T-helper 2 cell treated with Interferon-gamma antibody and Interleukin-4, amounts not matched to agents 100 ng/mL and 5 ng/mL, for 36 hours (primary cell): ENCODE data around the gene CMIP. TPM values are rescaled to one million over a fixed set of nuclear protein-coding genes. Genes with fewer than 3 reads are reported as not detected.
"Not testable (repeated sequence)": the region's sequence is repeated elsewhere in the genome, so short reads cannot be mapped to it uniquely, and the experiment has no call there.

Source experiments
- intact Hi-C: fragments of 100-400 bp; cut with micrococcal nuclease; formaldehyde crosslinking; loops from one replicate; pipeline ENCODE4 v1.15.1; 2023
- total RNA-seq: library from RNA; stranded (reverse); gene quantifications from 2 replicates; pipeline ENCODE4 v1.2.3, GENCODE V29; 2022

The CMIP gene
- 59.8 and 64.3 TPM in 2 replicates for total RNA-seq

DNA sequence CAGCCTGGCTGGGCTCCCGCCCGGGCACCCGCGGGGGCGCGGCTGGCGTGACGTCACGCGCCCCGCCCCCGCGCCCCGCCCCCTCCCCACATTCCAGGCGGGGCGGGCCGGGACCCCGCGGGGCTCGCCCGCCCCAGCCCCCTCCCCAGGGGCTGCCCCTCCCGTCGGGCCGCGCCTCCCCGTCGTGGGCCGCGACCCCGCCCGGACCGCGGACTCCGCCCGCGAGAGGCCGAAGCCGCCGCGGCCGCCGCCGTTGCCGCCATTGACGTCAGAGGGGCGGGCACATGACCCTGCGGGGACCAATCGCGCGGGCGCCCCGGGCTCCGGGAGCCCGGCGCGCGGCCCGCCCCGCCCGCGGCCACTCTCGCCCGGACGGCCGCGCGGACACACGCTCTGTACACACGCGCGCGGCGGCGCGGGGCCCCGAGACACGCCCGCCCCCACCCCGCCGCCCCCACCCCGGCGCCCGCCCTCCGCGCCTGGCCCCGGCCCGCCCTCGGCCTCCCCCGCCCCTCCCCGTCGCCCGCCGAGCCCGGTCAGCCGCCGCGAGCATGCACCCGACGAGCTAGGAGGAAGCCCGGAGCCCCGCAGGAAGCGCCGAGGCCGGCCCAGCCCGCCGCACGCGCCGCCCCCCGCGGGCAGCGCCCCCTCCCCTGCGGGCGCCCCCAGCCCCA, at the start of gene CMIP:
Gene CMIP (plus strand): TSS at position 361 of the 674 bp plus-strand sequence.
- intact Hi-C loops: loop anchor here (1.0 to 10.0 kb wide), 6 partner anchors 26 to 370 kb away; partner anchors contain the start of genes C16orf46 and GAN

DNA sequence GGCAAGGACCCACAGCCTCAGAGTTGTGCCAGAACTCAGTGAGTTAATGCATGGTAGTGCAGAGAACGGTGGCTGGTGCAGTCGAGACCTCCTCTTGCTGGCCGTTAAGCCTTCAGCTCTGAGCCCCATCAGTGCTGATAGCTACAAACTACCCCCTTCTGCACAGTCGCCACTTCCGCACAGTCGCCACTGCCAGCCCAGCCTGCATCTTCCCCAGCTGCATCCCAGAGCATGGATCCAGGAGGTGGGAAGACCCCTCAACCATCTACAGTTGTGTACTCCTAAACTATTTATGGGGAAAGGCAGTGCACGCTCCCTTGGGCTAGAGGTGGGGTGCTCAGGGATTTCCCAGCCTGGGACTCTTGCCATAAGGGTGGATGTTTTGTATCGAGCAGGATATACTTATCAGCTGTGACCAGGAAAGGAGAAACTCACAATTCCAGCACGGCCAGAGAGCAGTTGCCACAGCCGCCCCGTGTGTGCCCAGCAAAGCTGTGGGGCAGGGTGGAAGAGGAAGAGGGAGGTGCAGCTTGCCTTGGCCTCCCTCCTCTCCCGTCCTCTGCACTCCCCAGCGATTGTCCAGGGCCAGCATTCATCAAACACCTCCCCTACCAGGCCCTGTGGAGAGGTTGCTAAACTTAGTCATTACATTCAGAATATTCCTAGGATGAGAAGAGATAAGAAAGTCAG, 49.5 kb upstream of the CMIP start:
- intact Hi-C loops: no loop called here

DNA sequence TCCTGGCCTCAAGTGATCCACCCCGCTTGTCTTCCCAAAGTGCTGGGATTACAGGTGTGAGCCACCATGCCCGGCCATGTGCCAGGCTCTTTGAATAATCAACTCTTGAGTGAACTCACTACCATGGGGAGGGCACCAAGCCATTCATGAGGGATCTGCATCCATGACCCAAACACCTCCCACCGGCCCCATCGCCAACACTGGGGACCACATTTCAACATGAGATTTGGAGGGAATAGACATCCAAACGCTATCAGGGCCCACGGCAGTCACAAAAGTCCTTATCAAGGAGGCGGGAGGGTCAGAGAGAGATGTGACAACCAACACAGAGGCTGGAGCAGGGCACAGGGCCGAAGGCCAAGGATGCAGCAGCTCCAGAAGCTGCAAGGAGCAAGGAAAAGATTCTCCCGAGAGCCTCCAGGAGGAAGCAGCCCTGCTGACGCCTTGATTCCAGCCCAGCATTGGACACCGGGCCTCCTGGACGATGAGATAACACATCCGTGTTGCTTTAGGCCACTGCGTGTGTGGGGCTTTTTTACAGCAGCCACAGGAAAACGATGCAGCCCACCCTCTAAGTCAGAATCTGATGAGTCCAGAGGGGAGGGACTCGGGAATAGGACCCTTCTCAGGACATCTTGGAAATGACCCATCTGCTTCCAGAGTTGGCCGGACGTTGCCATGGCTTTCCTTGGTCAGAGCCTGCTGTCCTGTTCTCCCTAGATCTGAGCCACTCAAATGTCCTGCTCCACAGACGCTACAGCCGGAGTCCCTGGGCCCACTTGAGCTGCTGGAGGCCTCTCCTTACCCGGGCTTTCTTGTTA, 47.3 kb upstream of the CMIP start:
- intact Hi-C loops: no loop called here

DNA sequence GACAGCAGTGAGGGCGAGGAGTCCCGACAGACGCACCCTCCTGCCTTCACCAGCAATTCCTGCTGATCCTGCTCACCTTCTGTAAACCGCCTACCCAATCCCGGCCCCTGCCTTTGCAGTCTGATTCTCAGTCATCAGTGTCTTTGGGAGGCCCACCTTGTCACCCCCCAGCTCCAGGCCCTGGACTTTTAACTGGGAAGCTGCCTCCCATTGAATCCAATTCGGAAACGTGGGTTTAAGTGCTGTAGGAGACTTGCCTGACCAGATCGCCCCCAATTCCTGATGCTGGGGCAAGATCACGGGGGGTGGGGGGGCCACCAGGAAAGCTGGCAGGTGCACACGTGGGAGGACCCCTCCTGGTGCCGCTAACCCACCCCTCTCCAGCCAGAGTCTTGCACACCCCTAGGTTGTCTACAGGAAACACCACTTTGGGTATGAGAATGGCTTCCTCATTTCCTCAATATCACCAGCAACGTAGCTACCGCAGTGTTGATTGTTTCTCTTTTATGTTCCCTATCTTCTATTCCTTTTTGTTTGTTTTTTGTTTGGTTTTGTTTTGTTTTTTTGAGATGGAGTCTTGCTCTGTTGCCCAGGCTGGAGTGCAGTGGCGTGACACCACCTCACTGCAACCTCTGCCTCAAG, 46.6 kb upstream of the CMIP start:
- intact Hi-C loops: no loop called here

DNA sequence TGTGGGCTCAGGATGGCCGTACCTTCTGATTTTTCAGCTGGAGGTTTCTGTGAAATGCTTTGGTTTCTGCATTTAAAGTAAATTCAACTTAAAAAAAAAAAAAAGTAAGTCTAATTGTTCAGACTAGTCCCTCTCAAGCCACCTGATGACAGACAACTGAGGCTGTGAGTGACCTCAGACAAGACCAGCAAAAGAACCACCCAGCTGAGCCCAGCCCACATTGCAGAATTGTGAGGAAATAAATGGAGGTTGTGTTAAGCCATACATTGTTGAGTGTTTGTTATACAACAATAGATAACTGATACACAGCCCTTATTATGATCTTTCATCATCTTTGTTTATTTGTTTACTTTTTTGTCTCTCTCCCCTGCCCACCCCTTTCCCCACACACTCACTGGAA, 44.7 kb upstream of the CMIP start:
- intact Hi-C loops: loop anchor here (5.0 kb wide), 1 partner anchor 217 kb away; no protein-coding TSS in a partner anchor

DNA sequence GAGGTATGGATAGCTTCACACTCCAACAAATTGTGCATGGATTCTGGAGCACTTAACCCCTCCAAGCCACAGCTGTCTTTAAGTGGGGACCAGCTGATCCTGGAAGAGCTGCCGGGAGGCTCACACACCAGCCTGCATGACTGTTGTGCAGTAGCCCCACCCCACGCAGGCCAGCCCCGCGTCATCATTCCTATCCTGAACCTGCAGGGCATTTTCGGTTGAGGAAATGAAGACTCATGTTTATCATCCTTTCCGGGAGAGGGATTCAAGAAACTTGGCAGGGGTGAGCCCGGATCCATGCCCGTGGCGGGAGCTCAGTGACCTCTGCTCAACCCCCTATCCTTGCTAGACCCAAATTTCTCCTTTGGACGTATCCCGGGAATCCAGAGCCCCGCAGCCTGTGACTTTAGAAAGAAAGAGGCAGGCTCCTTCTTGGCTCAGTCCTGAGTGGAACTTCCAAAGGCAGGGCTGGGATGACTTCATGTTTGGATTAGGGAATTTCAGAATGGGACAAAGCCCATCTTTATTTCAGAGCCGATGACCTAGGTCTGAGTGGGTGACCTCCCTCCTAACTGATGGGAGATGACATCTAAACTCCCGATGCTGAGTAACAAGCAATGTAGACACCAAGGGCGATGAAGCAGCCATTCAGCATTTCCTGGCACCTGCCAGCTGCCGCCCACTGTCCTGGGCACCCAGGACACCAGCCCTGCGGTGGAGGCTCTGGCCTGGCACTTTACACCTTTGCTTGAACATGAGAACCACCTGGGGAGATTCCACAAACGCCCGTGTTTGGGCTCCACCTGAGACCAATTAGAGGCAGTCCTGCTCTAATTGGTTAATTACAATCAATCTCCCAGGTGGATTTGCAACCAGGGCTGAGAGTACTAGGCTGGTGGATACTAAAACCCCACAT, 43.3 kb upstream of the CMIP start:
- intact Hi-C loops: loop anchor here (5.0 kb wide), 1 partner anchor 216 kb away; no protein-coding TSS in a partner anchor

DNA sequence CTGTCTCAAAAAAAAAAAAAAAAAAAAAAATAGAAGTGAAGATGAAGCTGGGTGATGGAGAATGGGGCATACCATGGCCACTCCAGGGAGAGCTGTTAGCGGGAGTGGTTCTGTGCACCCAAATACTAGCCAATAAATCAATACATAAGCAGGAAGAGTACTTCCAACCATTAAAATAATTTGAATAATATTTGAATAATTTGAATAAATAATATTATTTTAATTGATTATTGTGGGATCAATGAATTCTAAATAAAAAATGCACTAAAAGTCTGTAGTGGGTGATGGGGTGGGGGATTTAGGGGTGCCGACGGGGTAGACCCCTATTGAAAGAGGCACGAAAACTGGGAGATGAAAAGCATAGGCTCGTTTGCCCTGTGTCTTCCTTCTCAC, 41.4 kb upstream of the CMIP start:
- intact Hi-C loops: loop anchor here (1.0 to 5.0 kb wide), 3 partner anchors 214 to 320 kb away; no protein-coding TSS in a partner anchor

DNA sequence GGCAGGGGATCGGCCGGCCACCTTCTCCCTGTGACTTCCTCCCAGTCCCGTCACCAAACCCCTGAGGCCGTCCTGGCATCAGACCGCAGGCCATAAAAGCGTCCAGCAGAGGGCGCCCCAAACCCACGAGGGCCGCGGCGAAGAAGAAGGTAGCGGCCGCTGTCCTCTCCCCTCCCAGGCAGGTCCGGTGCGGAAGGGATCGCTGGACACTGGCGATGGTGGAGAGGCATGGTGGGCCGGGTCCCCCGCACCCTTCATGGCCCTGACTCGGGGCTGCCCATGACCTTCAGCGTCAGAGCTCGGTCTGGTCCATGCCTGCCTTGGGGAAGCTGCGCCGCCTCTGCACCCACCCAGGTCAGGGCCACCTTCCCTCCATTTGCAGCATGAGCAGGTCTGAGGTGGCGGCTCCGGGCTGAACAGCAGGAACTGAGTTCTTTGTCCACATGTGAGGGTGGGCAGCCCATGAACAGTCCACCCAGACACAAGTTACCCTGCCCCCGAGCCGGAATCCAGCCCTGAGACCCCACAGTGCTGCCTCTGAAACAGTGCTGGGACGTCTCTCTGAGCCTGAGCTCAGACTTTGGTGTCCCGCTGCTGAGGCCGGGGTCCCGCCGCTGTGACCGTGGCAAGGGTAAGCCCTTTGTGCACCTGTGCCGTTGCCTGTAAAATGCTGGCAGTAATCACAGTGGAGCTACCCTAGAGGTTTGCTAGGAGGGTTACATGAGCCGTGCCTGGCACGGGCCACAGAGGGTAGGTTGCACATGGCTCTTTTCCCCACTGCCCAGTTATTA, 40.8 kb upstream of the CMIP start:
- intact Hi-C loops: loop anchor here (1.0 to 5.0 kb wide), 3 partner anchors 214 to 320 kb away; no protein-coding TSS in a partner anchor

DNA sequence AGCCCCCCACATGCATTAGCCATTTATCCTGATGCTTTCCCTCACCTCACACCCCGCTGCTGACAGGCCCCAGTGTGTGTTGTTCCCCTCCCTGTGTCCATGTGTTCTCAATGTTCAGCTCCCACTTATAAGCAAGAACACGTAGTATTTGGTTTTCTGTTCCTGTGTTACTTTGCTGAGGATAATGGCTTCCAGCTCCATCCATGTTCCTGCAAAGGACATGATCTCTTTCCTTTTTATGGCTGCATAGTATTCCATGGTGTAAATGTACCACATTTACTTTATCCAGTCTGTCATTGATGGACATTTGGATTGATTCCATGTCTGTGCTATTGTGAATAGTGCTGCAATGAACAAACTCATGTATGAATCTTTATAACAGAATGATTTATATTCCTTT, 39.6 kb upstream of the CMIP start:
- intact Hi-C loops: not testable (repeated sequence)

DNA sequence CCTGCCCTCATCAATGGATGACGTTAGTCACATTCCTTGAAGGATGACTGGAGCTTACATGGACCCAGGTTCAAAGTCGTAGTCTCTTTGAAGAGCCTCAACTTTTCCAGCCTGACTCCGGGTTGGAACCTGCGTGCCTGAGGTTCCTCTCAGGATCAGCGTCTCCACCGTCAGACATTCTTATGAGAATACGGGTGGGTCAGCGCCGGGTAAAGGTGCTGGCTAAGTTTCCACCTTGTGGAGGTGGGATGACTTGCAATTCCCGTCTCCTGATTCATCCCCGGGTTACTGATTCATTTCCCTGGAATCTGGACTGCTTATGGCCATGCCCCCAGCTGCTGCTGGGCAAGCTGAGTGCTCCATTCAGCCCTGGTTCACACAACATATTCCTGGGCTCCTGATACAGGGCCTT, 38.9 kb upstream of the CMIP start:
- intact Hi-C loops: no loop called here

DNA sequence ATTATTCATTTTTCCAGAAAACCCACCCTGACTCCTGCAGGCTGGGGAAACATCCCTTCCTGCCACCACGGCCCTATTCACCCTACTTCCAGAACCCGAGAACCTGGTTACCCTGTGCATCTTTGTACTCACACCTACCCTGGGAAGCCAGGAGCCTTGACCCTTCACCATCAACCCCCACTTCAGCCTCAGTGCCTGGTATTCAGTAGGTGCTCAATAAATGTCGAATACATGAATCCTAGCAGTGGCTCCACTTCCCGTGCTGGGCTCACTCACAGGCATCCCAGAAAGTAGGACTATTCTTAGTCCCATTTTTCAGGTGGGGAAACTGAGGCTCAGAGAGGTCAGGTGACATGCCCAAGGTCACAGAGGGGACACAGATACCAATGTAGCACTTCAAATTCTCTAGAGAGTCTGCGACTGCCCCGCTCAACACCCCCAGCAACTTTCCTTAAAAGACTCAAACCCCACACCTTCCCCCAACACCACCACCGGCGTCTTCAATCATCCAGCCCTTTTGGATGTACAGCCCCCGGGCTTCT, 36.1 kb upstream of the CMIP start:
- intact Hi-C loops: no loop called here

DNA sequence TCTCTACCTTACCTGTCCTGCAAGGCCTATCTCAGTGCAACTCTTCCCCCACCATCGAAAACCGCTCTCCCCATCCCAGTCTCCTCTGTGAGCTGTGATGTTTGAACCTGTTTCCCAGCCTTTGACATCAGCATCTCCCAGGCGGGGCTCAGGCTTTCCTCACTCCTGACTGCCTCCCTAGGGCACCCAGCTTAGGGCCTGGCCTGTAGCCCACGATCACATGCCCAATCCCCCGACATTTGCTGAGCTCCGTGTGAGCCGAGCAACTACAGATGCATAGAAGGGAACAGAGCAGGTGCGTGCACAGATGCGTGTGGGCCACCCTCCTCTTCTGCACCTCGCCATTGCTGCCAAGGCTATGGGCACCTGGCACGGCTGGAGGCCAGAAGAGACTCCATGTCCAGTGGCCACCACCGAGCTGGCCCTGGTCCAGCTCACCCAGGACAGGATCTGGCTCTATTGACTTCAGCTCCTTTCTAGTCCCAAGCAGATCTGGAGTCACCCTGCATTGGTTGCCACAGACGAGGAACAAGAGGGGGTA, 35.5 kb upstream of the CMIP start:
- intact Hi-C loops: no loop called here

DNA sequence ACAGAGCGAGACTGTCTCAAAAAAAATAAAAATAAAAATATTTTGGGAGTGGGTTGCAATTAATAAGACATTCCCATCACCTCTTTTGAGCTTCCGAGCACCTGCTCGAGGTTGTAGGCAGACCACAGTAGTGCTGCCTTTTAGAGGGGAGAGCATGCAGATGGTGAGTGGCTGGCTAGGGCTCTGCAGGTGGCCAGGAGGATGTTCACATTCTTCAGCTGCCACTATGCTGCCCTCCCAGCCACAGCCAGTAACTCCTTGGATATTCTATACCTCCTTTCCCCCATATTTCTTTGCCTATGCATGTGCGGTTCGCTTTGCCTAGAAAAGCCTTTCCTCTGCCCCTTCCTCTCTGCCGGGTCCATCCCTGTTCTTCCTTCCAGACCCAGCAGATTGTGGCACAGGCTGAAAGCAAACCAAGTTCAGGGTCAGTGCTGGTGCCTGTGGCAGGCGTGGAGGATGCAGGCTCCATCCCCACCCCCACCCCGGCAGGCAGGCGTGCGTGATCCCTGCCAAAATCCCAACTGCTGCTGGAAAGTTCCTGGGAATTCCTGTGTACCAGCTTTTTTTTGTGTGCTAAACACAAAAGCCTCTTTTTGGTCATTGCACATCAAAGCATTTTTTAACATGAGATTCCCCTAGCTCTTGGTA, 33.8 kb upstream of the CMIP start:
- intact Hi-C loops: no loop called here

DNA sequence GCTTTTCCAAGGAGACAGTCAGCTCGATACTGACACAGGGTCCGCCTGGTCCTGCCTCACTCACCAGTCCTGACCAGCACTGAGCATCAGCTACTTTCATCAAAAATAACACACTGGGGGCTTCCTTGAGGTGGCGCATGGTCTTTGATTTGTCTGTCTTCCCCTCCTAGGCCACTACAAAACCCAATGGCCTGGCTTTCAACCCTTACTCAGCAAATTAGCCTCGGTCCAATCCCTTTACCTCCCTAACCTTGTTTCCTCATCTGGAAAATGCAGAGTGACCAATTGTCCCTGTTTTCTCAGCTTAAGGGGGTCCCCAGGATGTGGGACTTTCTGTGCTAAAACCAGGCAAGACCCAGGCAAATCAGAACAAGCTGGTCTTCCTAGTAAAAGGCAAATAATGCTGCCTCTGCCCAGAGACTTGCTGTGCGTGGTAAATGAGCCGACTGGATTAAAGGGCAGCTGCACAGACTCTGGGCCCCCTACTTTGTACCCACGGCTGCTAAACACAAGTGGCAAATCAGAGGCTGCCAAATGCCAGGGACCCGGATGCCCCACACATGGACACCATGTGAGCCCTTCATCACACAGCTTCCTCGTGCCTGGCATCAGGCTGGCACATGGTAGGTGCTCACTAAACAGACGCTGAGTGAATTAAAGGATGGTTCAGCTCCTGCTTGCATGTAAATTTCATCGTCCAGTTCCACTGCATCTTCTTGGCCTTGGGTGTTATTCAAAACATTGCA, 31.2 kb upstream of the CMIP start:
- intact Hi-C loops: no loop called here

DNA sequence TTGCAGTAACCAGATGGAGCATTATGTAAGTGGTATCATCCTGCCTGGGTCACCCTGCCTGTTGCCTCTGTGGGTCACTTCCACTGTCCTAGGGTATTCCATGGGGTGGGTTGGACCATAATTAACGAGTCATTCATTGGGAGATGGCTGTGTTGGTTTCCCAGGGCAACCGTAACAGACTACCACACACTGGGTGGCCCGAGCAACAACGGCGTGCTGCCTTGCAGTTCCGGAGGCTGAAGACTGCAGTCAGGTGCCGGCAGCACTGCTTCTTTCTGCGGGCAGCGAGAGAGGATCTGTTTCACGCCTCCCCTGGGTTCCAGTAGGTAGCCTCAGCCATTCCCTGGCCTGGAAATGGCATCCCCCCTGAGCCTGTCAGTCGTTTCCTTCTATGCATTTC, 28.9 kb upstream of the CMIP start:
- intact Hi-C loops: no loop called here

DNA sequence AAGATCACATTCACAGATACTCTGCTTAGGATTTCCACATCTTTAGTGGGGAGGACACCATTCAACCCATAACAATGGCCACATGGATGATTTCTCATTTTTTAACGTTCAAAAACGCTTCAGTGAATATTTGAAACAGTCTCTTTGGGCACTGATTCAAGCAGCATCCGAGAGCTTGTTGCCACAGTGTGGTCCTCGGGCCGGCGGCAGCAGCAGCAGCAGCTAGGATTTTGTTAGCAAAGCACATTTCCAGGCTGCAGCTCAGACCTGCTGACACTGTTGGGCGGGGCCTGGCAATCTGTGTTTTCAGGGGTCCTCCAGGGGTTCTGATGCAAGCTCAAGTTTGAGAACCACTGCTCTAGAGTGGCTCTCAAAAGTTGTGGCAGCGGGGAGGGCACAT, 27.9 kb upstream of the CMIP start:
- intact Hi-C loops: no loop called here

DNA sequence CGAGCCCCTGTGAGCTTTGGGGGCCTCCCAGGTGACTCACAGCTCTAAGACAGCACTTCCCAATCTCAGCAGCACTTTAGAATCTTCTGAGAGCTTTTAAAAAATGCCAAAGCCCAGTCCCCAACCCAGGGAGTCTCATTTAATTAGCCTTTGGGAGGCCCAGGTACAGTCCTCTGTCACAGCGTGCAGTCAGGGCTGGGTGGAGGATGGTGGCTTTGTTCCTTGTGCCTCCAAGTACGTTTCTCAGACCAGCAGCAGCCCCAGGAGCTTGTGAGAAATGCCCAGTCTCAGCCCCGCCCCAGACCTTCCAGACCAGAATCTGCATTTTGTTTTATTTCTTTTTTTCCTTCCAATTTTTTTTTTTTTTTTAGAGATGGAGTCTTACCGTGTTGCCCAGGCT, 27.4 kb upstream of the CMIP start:
- intact Hi-C loops: no loop called here

DNA sequence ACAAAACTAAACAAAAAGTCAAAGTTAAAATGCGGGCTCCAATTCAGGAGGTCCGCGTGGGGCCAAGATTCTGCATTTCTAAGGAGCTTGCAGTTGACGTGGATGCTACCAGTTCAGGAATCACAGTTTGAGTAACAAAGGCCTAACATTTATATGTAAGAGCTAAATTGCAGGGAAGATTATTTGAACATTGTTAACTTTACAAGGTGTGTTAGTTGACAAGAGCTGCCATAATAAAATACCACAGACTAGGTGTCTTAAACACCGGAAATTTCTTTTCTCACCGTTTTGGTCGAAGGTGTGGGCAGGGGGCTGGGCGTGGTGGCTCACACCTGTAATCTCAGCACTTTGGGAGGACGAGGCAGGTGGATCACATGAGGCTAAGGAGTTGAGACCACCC, 24.8 kb upstream of the CMIP start:
- intact Hi-C loops: no loop called here
